HG02571 (cell line): ENCODE measurements around the gene KAT2A.
"Not testable (repeated sequence)": the region's sequence is repeated elsewhere in the genome, so short reads cannot be mapped to it uniquely, and the experiment has no call there.

Experiments used
- ATAC-seq: cut with Tn5 transposase; IDR thresholded peaks from one replicate; pipeline ENCODE4 v1.9.1; 2021; ENCODE audit warnings: mild to moderate bottlenecking, moderate library complexity; ENCODE audit not compliant: unreplicated experiment

The KAT2A gene

GRCh38 chr17:42120770-42121769, at the start of gene KAT2A:
Gene KAT2A (minus strand): TSS chr17:42121367. CDS start chr17:42121304, 63 bp downstream.
- peak; percentile 66 for ATAC-seq

GRCh38 chr17:42169351-42169750, 48.2 kb upstream of the KAT2A start:
- ATAC-seq: no peak

GRCh38 chr17:42167807-42168206, 46.6 kb upstream of the KAT2A start:
- ATAC-seq: no peak

GRCh38 chr17:42166196-42166763, 45.1 kb upstream of the KAT2A start:
- no peak for ATAC-seq

- ATAC-seq: no peak
Observed at GRCh38 chr17:42165751-42166150, 44.6 kb upstream of the KAT2A start.

GRCh38 chr17:42163696-42164407, 42.7 kb upstream of the KAT2A start:
- ATAC-seq: no peak

- no peak for ATAC-seq
Observed at GRCh38 chr17:42163113-42163512, 41.9 kb upstream of the KAT2A start.

GRCh38 chr17:42160531-42160910, 39.4 kb upstream of the KAT2A start:
- no peak for ATAC-seq

- ATAC-seq: no peak
Observed at GRCh38 chr17:42159796-42160530, 38.8 kb upstream of the KAT2A start.

- ATAC-seq: no peak
Observed at GRCh38 chr17:42155614-42156045, 34.5 kb upstream of the KAT2A start.

- no peak for ATAC-seq
Observed at GRCh38 chr17:42153919-42154742, 33.0 kb upstream of the KAT2A start.

GRCh38 chr17:42146911-42147607, 25.9 kb upstream of the KAT2A start:
- ATAC-seq: no peak

GRCh38 chr17:42143138-42143537, 22.0 kb upstream of the KAT2A start:
- not testable (repeated sequence) for ATAC-seq

GRCh38 chr17:42142371-42142896, 21.3 kb upstream of the KAT2A start:
- no peak for ATAC-seq

GRCh38 chr17:42141382-42141781, 20.2 kb upstream of the KAT2A start:
- ATAC-seq: no peak

- not testable (repeated sequence) for ATAC-seq
Observed at GRCh38 chr17:42140690-42141089, 19.5 kb upstream of the KAT2A start.

GRCh38 chr17:42138749-42139492, 17.8 kb upstream of the KAT2A start:
- ATAC-seq: no peak

- no peak for ATAC-seq
Observed at GRCh38 chr17:42136654-42137051, 15.5 kb upstream of the KAT2A start.
